ENCODE results near the gene UBAP2.

DNA sequence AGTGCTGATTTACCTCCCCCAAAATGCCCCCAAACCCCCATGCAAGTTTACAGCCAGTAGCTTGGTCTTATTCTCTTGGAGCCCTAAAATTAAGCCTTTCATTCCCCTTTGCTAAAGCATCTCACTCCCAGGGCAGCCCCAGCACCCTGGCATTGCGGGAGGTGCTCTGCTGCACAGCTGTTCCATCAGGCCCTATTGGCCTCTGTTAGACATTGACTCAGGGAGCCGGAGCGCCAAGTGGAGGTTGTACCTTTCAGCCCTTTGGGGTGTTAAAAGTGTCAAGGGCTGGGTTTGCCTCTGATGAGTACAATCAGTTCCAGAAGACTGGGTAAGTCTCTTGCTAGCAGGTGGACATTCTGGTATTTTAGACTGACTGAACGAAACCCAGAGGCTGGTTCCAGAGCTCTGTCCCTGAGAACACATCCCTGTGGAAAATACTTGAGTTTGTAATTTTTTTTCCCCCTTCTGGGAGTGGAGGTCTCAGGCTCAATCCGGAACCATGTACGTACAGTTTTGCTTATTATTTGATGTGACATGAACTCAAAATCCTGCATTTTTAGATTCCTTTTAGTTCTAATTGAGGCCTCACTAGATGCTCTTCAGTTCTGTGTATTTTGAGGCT is 129.3 kb downstream of the UBAP2 start:
- TF ChIP-seq POLR2AphosphoS5 (IDR thresholded peaks at IDR 0.05; ENCODE audit: low read depth, low read length) (0 out of 2 replicates have a peak, but pooled peaks have one; percentile 11), TAF1 (IDR thresholded peaks at IDR 0.05; ENCODE audit: low read depth, low read length) (no peak), POLR2A (IDR thresholded peaks at IDR 0.05; ENCODE audit: low read depth, low read length) (no peak)
